Measurements from ENCODE around the gene PGC. TPM values are rescaled to one million over a fixed set of nuclear protein-coding genes. Genes with fewer than 3 reads are reported as not detected.

The PGC gene
- total RNA-seq, 1 donor from 2014 or later, result 0.27 TPM

GRCh38 chr6:41692080-41692675 lies 55.0 kb downstream of the PGC start:
- DNase-seq (ENCODE audit: low spot score) (no peak), ATAC-seq (no peak)
- intact Hi-C loops (cut with DNase I), result no loop called here

- ATAC-seq (no peak), DNase-seq (ENCODE audit: low spot score) (no peak)
- intact Hi-C loops (cut with DNase I), result no loop called here
These were observed 55.6 kb downstream of the PGC start for GRCh38 chr6:41691426-41692079.

- intact Hi-C loops (cut with DNase I), result no loop called here
- DNase-seq (ENCODE audit: low spot score), result peak; percentile 48
- no peak for ATAC-seq
These were observed 56.5 kb downstream of the PGC start for GRCh38 chr6:41690541-41691330.

GRCh38 chr6:41689171-41690008 lies 57.8 kb downstream of the PGC start:
- intact Hi-C loops (cut with DNase I), result loop anchor here (5.0 kb wide), 1 partner anchor 43 kb away; no protein-coding TSS in a partner anchor
- peak; percentile 60 for DNase-seq (ENCODE audit: low spot score)
- ATAC-seq, result no peak

DNA sequence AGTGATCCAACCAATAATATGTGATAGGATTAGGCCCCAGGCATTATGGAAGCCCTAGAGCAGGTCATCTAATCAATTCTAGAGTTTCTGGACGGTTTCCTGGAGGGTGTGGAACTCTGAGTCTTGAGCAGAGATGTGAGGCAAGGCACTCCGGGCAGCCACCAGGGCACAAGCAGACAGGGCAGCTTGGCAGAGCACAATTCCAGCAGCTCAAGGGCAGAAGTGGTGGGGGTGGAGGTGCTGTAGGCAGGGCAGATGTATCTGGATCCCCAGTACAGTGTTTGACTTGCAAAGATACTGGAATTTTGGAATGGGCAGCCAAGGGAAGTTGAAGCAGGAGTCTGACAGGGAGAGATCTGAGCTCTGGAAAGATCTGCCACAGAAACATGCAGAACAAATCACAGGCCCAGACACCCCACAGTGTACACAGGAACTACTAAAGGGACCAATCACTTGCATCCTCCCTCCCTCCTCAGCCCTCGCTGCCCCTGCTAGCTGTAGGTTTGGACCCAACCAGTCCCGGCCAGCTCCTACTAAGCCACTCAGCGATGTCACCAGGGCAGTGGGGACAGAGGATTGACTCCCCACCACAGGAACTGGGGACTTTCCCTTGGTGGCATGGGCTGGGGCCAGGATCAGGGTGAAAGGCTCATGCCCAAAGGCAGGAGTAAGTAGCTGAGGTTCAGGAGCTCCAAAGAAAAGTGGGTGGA lies 58.8 kb downstream of the PGC start:
- ATAC-seq, result no peak
- intact Hi-C loops (cut with DNase I), result loop anchor here (5.0 kb wide), 1 partner anchor 44 kb away; no protein-coding TSS in a partner anchor
- peak; percentile 47 for DNase-seq (ENCODE audit: low spot score)

GRCh38 chr6:41687501-41688175 lies 59.6 kb downstream of the PGC start:
- ATAC-seq, result no peak
- intact Hi-C loops (cut with DNase I), result loop anchor here (5.0 kb wide), 1 partner anchor 45 kb away; no protein-coding TSS in a partner anchor
- no peak for DNase-seq (ENCODE audit: low spot score)

Other genes starting within 250 kb of the PGC start
- gene FOXP4, start 201.0 kb downstream of the PGC start, total RNA-seq, result 39.2 TPM
- gene MDFI, start 108.9 kb downstream of the PGC start, total RNA-seq, result 15.2 TPM
- 35.5 TPM for gene TFEB, start 11.8 kb downstream of the PGC start, total RNA-seq
- gene FRS3, start 32.5 kb upstream of the PGC start, total RNA-seq, result 6.5 TPM
- 9.0 TPM for gene PRICKLE4, start 33.4 kb upstream of the PGC start, total RNA-seq
- 97.3 TPM for gene TOMM6, start 40.3 kb upstream of the PGC start, total RNA-seq
- 6.4 TPM for gene USP49, start 148.0 kb upstream of the PGC start, total RNA-seq
- 14.6 TPM for gene MED20, start 173.7 kb upstream of the PGC start, total RNA-seq
- gene BYSL, start 174.1 kb upstream of the PGC start, total RNA-seq, result 16.0 TPM
- 62.9 TPM for gene CCND3, start 194.4 kb upstream of the PGC start, total RNA-seq